AG04449 (cell line): ENCODE data around the gene ZSWIM2.

Experiments
- CTCF ChIA-PET: fragments of 350-600 bp; formaldehyde crosslinking; extraction: SDS; loops from one replicate; lab custom pipeline; 2021; ENCODE audit warnings: antibody characterized with exemption; lab: Yijun Ruan, JAX
- POLR2A ChIA-PET: fragments of 400-600, 350-600 bp; formaldehyde crosslinking; extraction: SDS; loops from one replicate; lab custom pipeline; 2020; ENCODE audit warnings: antibody characterized with exemption, inconsistent platforms; lab: Yijun Ruan, JAX
- DNase-seq: peaks from one replicate; pipeline ENCODE4 v3.0.0-alpha.2; 2010; ENCODE audit warnings: low read depth, low spot score
- H3K4me3 ChIP-seq: 2 replicates; pipeline ENCODE4 v1.5.1; 2011; ENCODE audit warnings: low read depth, mild to moderate bottlenecking, control low read depth, low read length
- CTCF ChIP-seq: IDR thresholded peaks from one replicate; pipeline ENCODE4 v1.5.1; 2011; ENCODE audit warnings: mild to moderate bottlenecking, moderate library complexity, low read length, control low read depth, inconsistent platforms; ENCODE audit not compliant: insufficient read depth; ENCODE audit errors: missing control alignments

The ZSWIM2 gene

GRCh38 chr2:186855216-186855615, 6.2 kb upstream of the ZSWIM2 start:
- CTCF ChIA-PET: interaction anchor here (2.3 kb wide), 1 partner anchor 8 kb away, joined by 12 read pairs; no protein-coding TSS in a partner anchor
- DNase-seq: no peak
- no peak overlapping the region for H3K4me3 ChIP-seq
- POLR2A ChIA-PET: no interaction called here
- TF ChIP-seq CTCF: no peak

- POLR2A ChIA-PET: no interaction called here
- peak; percentile 10 for DNase-seq
- CTCF ChIA-PET: interaction anchor here (1.1 to 2.3 kb wide), 2 partner anchors 9 to 727 kb away, joined by 3 to 12 read pairs; no protein-coding TSS in a partner anchor
- TF ChIP-seq CTCF: no peak
- no peak overlapping the region for H3K4me3 ChIP-seq
Observed at GRCh38 chr2:186853951-186854350, 5.0 kb upstream of the ZSWIM2 start.

DNA sequence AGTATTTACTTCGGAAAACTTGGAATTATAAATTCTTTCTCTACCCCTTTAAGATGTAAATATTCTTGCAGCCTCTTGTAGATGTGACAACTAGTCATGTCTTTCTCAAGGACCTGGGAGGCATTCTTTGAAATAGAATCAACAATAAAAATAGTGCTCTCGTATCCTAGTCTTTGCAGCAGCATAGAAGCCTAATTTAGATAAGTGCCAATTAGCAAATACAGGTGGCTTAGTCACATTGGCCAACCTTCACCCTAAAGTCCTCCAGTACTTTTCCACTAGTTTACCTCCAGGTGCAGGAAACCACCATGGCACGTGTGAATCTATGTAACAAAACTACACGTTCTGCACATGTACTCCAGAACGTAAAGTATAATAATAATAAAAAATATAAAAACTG, 3.5 kb upstream of the ZSWIM2 start:
- TF ChIP-seq CTCF: no peak

GRCh38 chr2:186842373-186842772, 6.6 kb downstream of the ZSWIM2 start:
- ChIA-PET POLR2A (no interaction called here), CTCF (interaction anchor here (1.0 kb wide), 1 partner anchor 20 kb away, joined by 3 read pairs; no protein-coding TSS in a partner anchor)
- no peak for TF ChIP-seq CTCF
- no peak overlapping the region for H3K4me3 ChIP-seq
- no peak for DNase-seq

More for the DNA sequence above, 3.5 kb upstream of the ZSWIM2 start:
- ChIA-PET POLR2A (no interaction called here), CTCF (interaction anchor here (0.6 kb wide), 1 partner anchor 10 kb away, joined by 3 read pairs; no protein-coding TSS in a partner anchor)
- H3K4me3 ChIP-seq: no peak overlapping the region
- DNase-seq: no peak

DNA sequence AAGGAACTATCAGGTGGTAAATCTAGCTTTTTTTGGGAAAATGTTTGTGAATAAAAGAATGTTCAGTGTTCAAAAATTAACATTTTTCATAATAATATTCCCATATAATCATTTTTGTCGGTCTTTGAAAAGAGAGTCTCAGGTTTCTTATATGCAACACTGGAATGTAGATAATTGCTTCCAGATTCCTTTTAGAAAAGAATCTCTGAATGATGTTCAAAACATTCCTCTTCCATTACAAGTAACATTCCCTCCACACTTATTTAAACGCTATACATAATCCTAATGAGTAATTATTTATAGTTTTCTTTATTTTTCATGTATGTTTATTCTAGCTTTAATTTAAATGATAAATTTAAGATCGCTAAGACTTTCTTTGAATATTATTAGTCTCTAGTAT, 7.0 kb downstream of the ZSWIM2 start:
- DNase-seq: peak; percentile 62
- POLR2A ChIA-PET: no interaction called here
- CTCF ChIA-PET: no interaction called here
- no peak overlapping the region for H3K4me3 ChIP-seq
- TF ChIP-seq CTCF: no peak

DNA sequence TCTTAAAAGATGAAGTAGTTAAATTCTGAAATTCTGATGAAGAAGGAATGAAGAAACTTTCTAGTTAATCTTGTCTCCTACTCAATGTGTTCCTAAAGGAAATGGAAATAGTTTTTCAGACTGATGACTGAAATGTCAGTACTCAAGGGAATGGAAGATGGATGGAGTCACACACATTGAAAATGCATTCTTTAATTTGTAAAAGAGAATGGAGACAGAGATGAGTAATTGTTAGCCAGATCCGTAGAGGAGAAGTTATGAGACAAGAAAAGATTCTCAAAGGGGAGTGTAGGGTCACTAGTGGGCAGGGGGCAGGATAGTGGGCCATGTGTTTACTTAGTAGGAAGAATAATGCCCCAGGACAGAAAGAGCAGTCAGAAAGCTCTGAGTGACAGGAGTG, 13.3 kb downstream of the ZSWIM2 start:
- ChIA-PET CTCF (no interaction called here), POLR2A (no interaction called here)
- DNase-seq: no peak
- H3K4me3 ChIP-seq: no peak overlapping the region
- TF ChIP-seq CTCF: no peak
